ENCODE measurements around the gene TSHR.
"Not testable (repeated sequence)": the region's sequence is repeated elsewhere in the genome, so short reads cannot be mapped to it uniquely, and the experiment has no call there.

The TSHR gene

GRCh38 chr14:80996049-80996901 is 40.9 kb downstream of the TSHR start:
- H3K4me3 ChIP-seq (ENCODE audit: low read length): no peak overlapping the region
- no peak for TF ChIP-seq ZNF274 (IDR thresholded peaks at IDR 0.05; ENCODE audit: low read depth, low read length)

GRCh38 chr14:81001447-81001846 is 46.0 kb downstream of the TSHR start:
- no peak overlapping the region for H3K4me3 ChIP-seq (ENCODE audit: low read length)
- no peak for TF ChIP-seq ZNF274 (IDR thresholded peaks at IDR 0.05; ENCODE audit: low read depth, low read length)

GRCh38 chr14:81004575-81004974 is 49.2 kb downstream of the TSHR start:
- no peak for TF ChIP-seq ZNF274 (IDR thresholded peaks at IDR 0.05; ENCODE audit: low read depth, low read length)
- H3K4me3 ChIP-seq (ENCODE audit: low read length): no peak overlapping the region

GRCh38 chr14:81005540-81006228 is 50.3 kb downstream of the TSHR start:
- no peak overlapping the region for H3K4me3 ChIP-seq (ENCODE audit: low read length)
- no peak for TF ChIP-seq ZNF274 (IDR thresholded peaks at IDR 0.05; ENCODE audit: low read depth, low read length)

GRCh38 chr14:81006266-81006665 is 50.8 kb downstream of the TSHR start:
- TF ChIP-seq ZNF274 (IDR thresholded peaks at IDR 0.05; ENCODE audit: low read depth, low read length): no peak
- H3K4me3 ChIP-seq (ENCODE audit: low read length): no peak overlapping the region

GRCh38 chr14:81007131-81007530 is 51.7 kb downstream of the TSHR start:
- TF ChIP-seq ZNF274 (IDR thresholded peaks at IDR 0.05; ENCODE audit: low read depth, low read length): no peak
- H3K4me3 ChIP-seq (ENCODE audit: low read length): no peak overlapping the region

- no peak for TF ChIP-seq ZNF274 (IDR thresholded peaks at IDR 0.05; ENCODE audit: low read depth, low read length)
Measured at GRCh38 chr14:81009346-81009745, 53.9 kb downstream of the TSHR start.

GRCh38 chr14:81018251-81018650 is 62.8 kb downstream of the TSHR start:
- TF ChIP-seq ZNF274 (IDR thresholded peaks at IDR 0.05; ENCODE audit: low read depth, low read length): no peak
- no peak overlapping the region for H3K4me3 ChIP-seq (ENCODE audit: low read length)

More at GRCh38 chr14:81009346-81009745, 53.9 kb downstream of the TSHR start:
- no peak overlapping the region for H3K4me3 ChIP-seq (ENCODE audit: low read length)

- no peak overlapping the region for H3K4me3 ChIP-seq (ENCODE audit: low read length)
- no peak for TF ChIP-seq ZNF274 (IDR thresholded peaks at IDR 0.05; ENCODE audit: low read depth, low read length)
Measured at GRCh38 chr14:81018684-81019083, 63.3 kb downstream of the TSHR start.

GRCh38 chr14:81019113-81019512 is 63.7 kb downstream of the TSHR start:
- not testable (repeated sequence) for H3K4me3 ChIP-seq (ENCODE audit: low read length)

- no peak overlapping the region for H3K4me3 ChIP-seq (ENCODE audit: low read length)
- TF ChIP-seq ZNF274 (IDR thresholded peaks at IDR 0.05; ENCODE audit: low read depth, low read length): no peak
Measured at GRCh38 chr14:81023095-81023710, 67.8 kb downstream of the TSHR start.

- no peak for TF ChIP-seq ZNF274 (IDR thresholded peaks at IDR 0.05; ENCODE audit: low read depth, low read length)
- H3K4me3 ChIP-seq (ENCODE audit: low read length): no peak overlapping the region
Measured at GRCh38 chr14:81028461-81028860, 73.0 kb downstream of the TSHR start.

GRCh38 chr14:81031488-81031887 is 76.1 kb downstream of the TSHR start:
- TF ChIP-seq ZNF274 (IDR thresholded peaks at IDR 0.05; ENCODE audit: low read depth, low read length): no peak
- H3K4me3 ChIP-seq (ENCODE audit: low read length): no peak overlapping the region

- H3K4me3 ChIP-seq (ENCODE audit: low read length): no peak overlapping the region
- TF ChIP-seq ZNF274 (IDR thresholded peaks at IDR 0.05; ENCODE audit: low read depth, low read length): no peak
Measured at GRCh38 chr14:81033698-81034240, 78.3 kb downstream of the TSHR start.
